ENCODE data around the gene RREB1. TPM values are rescaled to one million over a fixed set of nuclear protein-coding genes. Genes with fewer than 3 reads are reported as not detected.

The RREB1 gene
- total RNA-seq, 3 donors from 2014 or later = 18.5 to 20.7 (median 19.2) TPM

GRCh38 chr6:7201732-7202541 lies 94.2 kb downstream of the RREB1 start:
- no peak for DNase-seq
- H3K9me3 Mint-ChIP-seq = no peaks in the 10 kb centered on the region
- peaks cover 29% of the 10 kb centered on the region for H3K36me3 Mint-ChIP-seq (ENCODE audit: insufficient read depth)
- H3K4me1 Mint-ChIP-seq (ENCODE audit: low read depth) = peaks cover 27% of the 10 kb centered on the region
- no peak overlapping the region for H3K4me3 Mint-ChIP-seq
- peak in 1 of 2 donors; percentile 34 for ATAC-seq
- no peaks in the 10 kb centered on the region for H3K27me3 Mint-ChIP-seq (ENCODE audit: low read depth)

- no peaks in the 10 kb centered on the region for H3K27me3 Mint-ChIP-seq (ENCODE audit: low read depth)
- H3K4me3 Mint-ChIP-seq = no peak overlapping the region
- peaks cover 27% of the 10 kb centered on the region for H3K36me3 Mint-ChIP-seq (ENCODE audit: insufficient read depth)
- DNase-seq (no peak), ATAC-seq (no peak)
- H3K4me1 Mint-ChIP-seq (ENCODE audit: low read depth) = peaks cover 22% of the 10 kb centered on the region
- no peaks in the 10 kb centered on the region for H3K9me3 Mint-ChIP-seq
Observed at GRCh38 chr6:7202950-7203349, 95.2 kb downstream of the RREB1 start.

DNA sequence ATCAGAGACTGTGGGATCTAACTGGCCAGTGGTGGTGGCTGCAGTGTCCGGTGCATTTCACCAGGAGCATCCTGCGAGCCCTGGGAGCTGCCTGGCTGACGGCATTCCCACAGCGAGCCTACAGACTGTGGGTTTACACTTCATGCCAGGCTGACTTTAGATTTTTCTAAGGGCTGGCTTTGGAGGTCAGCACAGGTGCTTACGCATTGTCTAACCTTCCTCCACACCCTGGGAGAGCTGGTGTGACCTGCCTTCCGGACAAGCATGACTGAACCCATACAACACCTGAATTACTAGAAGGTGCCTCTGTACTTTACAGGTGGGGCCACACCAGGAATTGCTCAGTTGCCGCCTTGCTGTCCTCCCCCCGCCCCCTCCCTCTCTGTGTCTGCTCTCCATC lies 96.2 kb downstream of the RREB1 start:
- peaks cover 22% of the 10 kb centered on the region for H3K4me1 Mint-ChIP-seq (ENCODE audit: low read depth)
- DNase-seq = no peak
- no peaks in the 10 kb centered on the region for H3K9me3 Mint-ChIP-seq
- H3K36me3 Mint-ChIP-seq (ENCODE audit: insufficient read depth) = peaks cover 27% of the 10 kb centered on the region
- H3K4me3 Mint-ChIP-seq = no peak overlapping the region
- no peaks in the 10 kb centered on the region for H3K27me3 Mint-ChIP-seq (ENCODE audit: low read depth)
- ATAC-seq = no peak

DNA sequence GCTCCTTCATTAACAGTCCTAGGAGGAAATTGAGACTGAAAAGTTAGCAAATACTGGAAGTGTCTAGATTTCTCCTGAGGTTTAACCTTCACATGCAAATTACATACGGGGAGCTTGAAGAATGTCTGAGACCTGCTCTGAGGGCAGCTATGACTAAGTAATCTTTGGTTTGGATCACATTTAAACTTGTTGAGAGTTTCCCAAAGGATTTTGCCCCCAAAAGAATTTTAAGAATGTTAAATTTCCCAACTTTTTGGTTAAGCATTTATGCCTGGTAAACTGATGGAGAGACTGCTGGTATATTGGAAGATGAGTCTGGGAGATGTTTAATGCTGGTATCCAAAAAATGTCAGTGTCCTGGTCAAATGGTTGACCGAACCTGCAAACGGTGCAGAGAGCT lies 97.0 kb downstream of the RREB1 start:
- ATAC-seq = no peak
- H3K4me1 Mint-ChIP-seq (ENCODE audit: low read depth) = peaks cover 22% of the 10 kb centered on the region
- no peaks in the 10 kb centered on the region for H3K27me3 Mint-ChIP-seq (ENCODE audit: low read depth)
- H3K36me3 Mint-ChIP-seq (ENCODE audit: insufficient read depth) = peaks cover 27% of the 10 kb centered on the region
- no peak for DNase-seq
- H3K4me3 Mint-ChIP-seq = no peak overlapping the region
- no peaks in the 10 kb centered on the region for H3K9me3 Mint-ChIP-seq

DNA sequence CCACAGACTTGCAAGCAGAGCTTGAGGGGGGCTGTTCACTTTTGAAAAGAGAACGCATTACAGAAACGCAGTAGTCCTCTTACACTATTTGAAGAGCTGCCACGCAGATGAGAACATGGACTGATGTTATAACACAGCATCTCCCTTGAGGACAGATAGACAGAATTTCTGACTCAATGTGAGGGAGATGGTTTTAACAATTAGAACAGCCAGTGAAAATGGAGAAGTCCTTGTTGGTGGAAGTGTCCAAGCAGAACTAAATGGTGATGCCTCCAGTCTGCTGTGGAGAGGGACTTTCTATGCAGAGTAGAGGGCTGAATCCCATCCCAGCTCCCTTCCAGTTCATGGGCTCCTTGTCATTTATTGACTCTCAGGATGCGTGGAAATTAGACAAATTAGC lies 100.0 kb downstream of the RREB1 start:
- Mint-ChIP-seq H3K4me1 (ENCODE audit: low read depth) (peaks cover 4% of the 10 kb centered on the region), H3K4me3 (no peak overlapping the region), H3K27me3 (ENCODE audit: low read depth) (no peaks in the 10 kb centered on the region), H3K36me3 (ENCODE audit: insufficient read depth) (peaks cover 30% of the 10 kb centered on the region), H3K9me3 (no peaks in the 10 kb centered on the region)
- DNase-seq (no peak), ATAC-seq (no peak)

DNA sequence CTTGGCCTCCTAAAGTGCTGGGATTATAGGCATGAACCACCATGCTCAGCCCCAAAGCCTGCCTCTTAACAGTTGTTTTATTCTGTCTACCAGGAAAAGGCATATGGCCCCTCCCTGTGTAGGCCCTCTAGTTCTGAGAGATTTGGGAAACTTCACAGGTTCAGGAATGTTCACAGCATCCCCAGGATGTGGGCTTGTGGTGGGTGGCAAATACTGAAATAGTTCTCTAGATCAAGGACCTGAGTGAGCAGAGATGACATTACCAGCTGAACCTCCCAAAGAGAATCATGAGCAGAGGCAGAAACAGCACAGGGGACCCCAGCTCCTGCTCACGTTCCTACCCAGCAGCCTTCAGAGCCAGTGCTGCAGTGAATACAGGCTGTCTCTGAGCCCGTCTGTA lies 105.7 kb downstream of the RREB1 start:
- H3K4me3 Mint-ChIP-seq = no peak overlapping the region
- no peaks in the 10 kb centered on the region for H3K4me1 Mint-ChIP-seq (ENCODE audit: low read depth)
- H3K27me3 Mint-ChIP-seq (ENCODE audit: low read depth) = no peaks in the 10 kb centered on the region
- no peaks in the 10 kb centered on the region for H3K9me3 Mint-ChIP-seq
- ATAC-seq (no peak), DNase-seq (no peak)
- peaks cover 30% of the 10 kb centered on the region for H3K36me3 Mint-ChIP-seq (ENCODE audit: insufficient read depth)

GRCh38 chr6:7214468-7214867 lies 106.7 kb downstream of the RREB1 start:
- DNase-seq = no peak
- Mint-ChIP-seq H3K27me3 (ENCODE audit: low read depth) (no peaks in the 10 kb centered on the region), H3K36me3 (ENCODE audit: insufficient read depth) (peaks cover 33% of the 10 kb centered on the region), H3K4me1 (ENCODE audit: low read depth) (no peaks in the 10 kb centered on the region), H3K9me3 (no peaks in the 10 kb centered on the region), H3K4me3 (no peak overlapping the region)
- ATAC-seq = no peak

- Mint-ChIP-seq H3K4me3 (no peak overlapping the region), H3K4me1 (ENCODE audit: low read depth) (no peaks in the 10 kb centered on the region), H3K9me3 (no peaks in the 10 kb centered on the region)
Observed at GRCh38 chr6:7215131-7215530, 107.4 kb downstream of the RREB1 start.

DNA sequence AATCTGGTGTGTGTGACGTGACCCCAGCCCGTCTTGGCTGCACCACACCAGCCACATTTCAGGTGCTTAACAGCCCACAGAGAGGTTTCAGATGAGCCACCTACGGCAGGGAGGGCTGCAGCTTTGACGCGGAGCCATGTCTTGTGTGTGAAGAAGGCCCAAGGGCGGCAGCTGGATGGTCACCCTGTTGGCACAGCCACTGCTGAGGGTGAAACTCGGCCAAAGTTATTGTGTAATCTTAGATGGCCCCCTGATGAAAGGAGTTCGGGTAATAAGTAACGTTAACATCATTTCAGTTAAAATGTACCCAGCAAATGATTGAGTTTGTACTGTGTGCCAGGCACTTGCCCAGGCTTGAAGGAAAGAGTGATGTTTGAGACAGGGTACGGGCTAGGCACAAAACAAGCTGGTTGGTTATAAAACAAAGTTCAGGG lies 108.1 kb downstream of the RREB1 start:
- Mint-ChIP-seq H3K4me3 (no peak overlapping the region), H3K36me3 (ENCODE audit: insufficient read depth) (peaks cover 34% of the 10 kb centered on the region), H3K9me3 (no peaks in the 10 kb centered on the region), H3K27me3 (ENCODE audit: low read depth) (no peaks in the 10 kb centered on the region), H3K4me1 (ENCODE audit: low read depth) (no peaks in the 10 kb centered on the region)
- ATAC-seq = no peak
- no peak for DNase-seq

More at GRCh38 chr6:7215131-7215530, 107.4 kb downstream of the RREB1 start:
- H3K27me3 Mint-ChIP-seq (ENCODE audit: low read depth) = no peaks in the 10 kb centered on the region
- peaks cover 36% of the 10 kb centered on the region for H3K36me3 Mint-ChIP-seq (ENCODE audit: insufficient read depth)
- ATAC-seq (no peak), DNase-seq (no peak)

- Mint-ChIP-seq H3K9me3 (no peaks in the 10 kb centered on the region), H3K4me3 (no peak overlapping the region), H3K27me3 (ENCODE audit: low read depth) (no peaks in the 10 kb centered on the region), H3K4me1 (ENCODE audit: low read depth) (no peaks in the 10 kb centered on the region), H3K36me3 (ENCODE audit: insufficient read depth) (peaks cover 30% of the 10 kb centered on the region)
- ATAC-seq (no peak), DNase-seq (no peak)
Observed at GRCh38 chr6:7216941-7217621, 109.3 kb downstream of the RREB1 start.

DNA sequence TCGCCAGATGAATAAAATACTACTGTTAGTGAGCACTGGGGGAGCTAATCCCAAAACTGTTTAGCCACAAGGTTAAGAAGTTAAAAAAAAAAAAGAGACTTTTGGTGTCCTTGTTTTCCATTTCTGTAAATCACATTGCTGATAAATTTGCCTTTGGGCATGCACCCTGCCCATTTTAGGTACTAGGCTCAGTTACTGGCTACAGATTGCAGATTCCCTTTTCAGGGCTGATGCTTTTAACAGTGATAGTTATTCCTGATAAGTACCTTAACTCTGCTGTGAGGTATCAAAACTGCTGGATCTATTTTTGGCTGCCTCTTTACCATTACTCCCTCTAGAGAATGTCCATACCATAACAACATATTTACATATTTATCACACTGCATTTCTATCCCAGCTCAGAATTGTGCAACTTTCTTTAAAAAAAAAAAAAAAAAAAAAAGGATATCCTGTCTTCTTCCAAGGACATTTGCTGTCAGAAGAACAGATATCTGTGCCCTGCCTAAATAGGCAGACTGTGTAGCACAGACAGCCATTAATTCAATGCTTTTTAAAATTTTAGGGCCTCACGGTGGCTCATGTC lies 110.7 kb downstream of the RREB1 start:
- Mint-ChIP-seq H3K9me3 (no peaks in the 10 kb centered on the region), H3K27me3 (ENCODE audit: low read depth) (no peaks in the 10 kb centered on the region), H3K4me1 (ENCODE audit: low read depth) (no peaks in the 10 kb centered on the region), H3K4me3 (no peak overlapping the region), H3K36me3 (ENCODE audit: insufficient read depth) (peaks cover 29% of the 10 kb centered on the region)
- ATAC-seq (no peak), DNase-seq (no peak)

DNA sequence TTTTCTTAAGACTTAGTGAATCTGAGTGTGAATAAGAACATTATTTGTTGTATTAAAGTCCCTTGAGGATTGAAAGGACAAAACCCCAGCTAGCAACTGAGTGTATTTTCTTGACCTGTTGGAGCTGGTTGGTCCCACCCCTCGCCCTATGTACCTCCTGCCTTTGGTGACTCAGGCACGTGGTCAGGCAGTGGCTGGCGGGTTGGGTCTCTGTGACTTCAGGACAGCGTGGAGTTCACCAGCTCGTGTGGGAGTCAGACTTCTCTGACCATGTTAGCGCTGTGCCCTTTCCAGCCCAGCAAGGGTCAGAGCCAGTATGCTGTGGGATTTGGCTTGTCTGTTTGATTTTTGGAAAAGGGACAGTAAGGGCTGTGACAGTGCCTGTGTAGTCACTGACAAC lies 111.5 kb downstream of the RREB1 start:
- no peaks in the 10 kb centered on the region for H3K27me3 Mint-ChIP-seq (ENCODE audit: low read depth)
- H3K4me1 Mint-ChIP-seq (ENCODE audit: low read depth) = no peaks in the 10 kb centered on the region
- peaks cover 26% of the 10 kb centered on the region for H3K36me3 Mint-ChIP-seq (ENCODE audit: insufficient read depth)
- no peaks in the 10 kb centered on the region for H3K9me3 Mint-ChIP-seq
- DNase-seq (no peak), ATAC-seq (peak in 1 of 2 donors; percentile 38)
- no peak overlapping the region for H3K4me3 Mint-ChIP-seq

DNA sequence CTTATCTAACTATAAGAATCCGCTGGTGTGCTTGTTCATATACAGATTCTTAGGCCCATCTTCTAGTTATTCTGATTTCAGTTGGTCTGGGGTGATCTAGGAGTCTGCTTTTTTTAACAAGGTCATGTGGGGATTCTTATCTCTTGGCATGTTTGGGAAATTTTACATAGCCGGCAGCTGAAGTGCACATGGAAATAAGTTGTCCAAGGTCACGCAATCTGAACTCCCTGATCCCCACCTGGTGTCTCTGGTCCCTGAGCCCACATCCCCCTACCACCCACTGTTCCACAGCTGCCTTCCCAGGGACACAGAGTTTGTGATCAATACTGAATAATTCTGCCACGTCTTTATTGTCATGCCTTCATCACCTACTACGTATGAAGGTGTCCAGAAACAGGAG lies 114.4 kb downstream of the RREB1 start:
- no peak for DNase-seq
- H3K27me3 Mint-ChIP-seq (ENCODE audit: low read depth) = no peaks in the 10 kb centered on the region
- peaks cover 32% of the 10 kb centered on the region for H3K36me3 Mint-ChIP-seq (ENCODE audit: insufficient read depth)
- ATAC-seq = no peak
- H3K9me3 Mint-ChIP-seq = no peaks in the 10 kb centered on the region
- no peaks in the 10 kb centered on the region for H3K4me1 Mint-ChIP-seq (ENCODE audit: low read depth)
- H3K4me3 Mint-ChIP-seq = no peak overlapping the region

GRCh38 chr6:7224731-7225130 lies 117.0 kb downstream of the RREB1 start:
- H3K4me1 Mint-ChIP-seq (ENCODE audit: low read depth) = no peaks in the 10 kb centered on the region
- H3K9me3 Mint-ChIP-seq = no peaks in the 10 kb centered on the region
- ATAC-seq (no peak), DNase-seq (no peak)
- H3K4me3 Mint-ChIP-seq = no peak overlapping the region
- H3K27me3 Mint-ChIP-seq (ENCODE audit: low read depth) = no peaks in the 10 kb centered on the region
- peaks cover 41% of the 10 kb centered on the region for H3K36me3 Mint-ChIP-seq (ENCODE audit: insufficient read depth)
